Anterior cingulate cortex (tissue), 58 donors: ENCODE data around the gene RGS9.

Experiments
- DNase-seq, 58 donors: peaks; one replicate each; lab custom pipeline; 2025; lab: John Stamatoyannopoulos, UW

Gene RGS9

DNA sequence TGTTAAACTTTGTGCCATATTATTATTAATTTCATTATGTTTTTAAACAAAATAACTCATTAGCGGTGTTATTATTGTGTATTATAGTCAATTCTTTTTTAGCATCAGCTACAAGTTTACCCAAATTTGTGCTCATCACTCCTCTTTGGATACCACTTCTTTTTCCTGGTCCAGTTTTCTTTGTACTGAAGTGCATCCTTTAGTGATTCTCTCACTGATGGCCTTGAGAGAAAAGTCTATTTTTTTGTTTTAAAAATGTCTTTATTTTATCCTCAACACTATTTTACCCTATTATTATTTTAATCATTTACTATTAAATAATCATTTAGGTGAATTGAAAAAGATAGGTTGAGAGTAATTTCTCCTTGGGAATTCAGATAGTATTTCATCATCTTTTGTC is 99.2 kb downstream of the RGS9 start:
- DNase-seq = no peak

DNA sequence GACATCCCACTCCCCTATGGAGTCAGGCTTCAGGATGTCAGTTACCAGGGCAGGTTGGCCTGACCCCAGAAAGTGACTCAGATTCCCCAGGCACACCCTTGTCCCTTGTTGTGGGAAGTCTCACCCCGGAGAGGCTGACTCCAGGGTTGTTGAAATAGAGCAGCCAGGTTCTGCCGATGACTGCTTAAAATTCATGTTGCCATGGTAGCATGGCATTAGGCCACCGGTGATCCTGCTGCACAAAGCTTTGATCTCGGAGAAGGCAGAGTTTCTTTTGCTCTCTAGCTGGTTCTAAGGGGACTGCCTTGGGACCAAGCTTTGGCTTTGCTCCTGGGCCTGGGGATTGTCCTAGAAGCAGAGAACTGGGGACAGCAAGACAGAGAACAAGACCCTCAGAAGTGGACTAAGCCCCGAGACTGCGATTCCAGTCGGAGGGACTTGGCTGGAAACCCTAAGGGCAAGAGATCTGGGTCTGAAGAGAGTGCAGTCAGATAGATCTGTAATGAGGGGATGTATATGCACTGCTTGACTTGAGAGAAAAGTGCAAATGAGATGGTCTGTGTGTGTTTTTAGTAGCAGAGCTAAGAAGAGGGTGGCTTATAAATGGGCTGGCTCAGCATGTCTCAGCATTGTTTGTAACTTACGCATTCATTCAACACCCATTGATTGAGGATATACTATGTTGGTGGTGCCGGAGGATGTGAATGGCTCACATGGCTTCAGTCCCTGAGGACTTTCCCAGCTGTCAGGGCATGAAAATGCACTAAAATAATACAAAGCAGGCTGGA is 106.9 kb downstream of the RGS9 start:
- peak in 44 of 58 donors; percentile 4 to 80 (median 24) for DNase-seq

DNA sequence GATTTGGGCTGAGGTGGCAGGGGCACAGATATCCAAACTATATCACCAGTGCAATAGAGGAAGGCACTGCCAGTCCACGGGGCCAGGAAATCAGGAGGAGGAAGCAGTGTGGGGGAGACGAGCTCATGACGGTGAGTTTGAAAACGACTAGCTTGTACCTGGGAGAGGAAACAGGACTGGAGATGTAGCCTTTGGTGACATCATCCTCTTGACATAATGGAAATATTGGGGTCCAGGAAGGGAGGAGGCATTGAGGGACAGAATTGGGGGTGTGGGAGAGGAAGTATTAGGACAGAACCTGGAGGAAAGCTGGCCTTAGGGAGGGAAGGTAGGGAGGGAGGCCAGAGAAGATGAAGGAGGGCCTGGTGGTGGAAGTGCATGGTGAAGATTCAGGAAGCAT is 109.1 kb downstream of the RGS9 start:
- no peak for DNase-seq

DNA sequence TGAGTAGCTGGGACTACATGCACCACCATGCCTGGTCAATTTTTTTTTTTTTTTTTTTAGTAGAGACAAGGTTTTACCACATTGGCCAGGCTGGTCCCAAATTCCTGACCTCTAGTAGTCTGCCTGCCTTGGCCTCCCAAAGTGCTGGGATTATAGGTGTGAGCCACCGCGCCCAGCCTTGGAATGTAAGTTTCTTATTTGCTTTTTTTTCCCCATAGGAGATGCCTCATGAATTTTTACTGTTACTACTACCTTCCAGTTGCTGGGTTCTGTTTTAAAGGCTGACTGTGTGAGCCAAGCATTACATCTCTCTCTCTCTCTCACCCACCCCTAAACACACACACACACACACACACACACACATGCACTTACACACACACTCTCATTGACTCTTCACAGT is 112.6 kb downstream of the RGS9 start:
- DNase-seq = no peak

DNA sequence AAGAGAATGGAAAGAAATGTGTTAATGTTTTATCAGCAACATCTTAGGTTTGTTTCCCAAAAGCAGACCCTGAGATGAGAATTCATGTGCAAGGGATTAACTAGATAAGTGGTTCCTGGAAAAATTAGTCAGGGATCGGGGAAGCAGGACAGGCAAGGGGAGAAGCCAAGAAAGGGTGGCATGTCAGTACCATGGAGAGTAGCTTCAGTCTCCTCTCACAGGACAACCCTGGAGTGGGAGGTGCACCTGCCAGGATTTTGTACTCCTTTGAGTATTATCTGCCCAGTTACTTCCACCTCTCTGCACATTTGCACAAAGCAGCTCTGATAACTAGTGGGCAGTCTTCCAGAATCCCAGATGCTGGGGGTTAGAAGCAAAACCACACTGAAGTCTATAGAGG is 117.0 kb downstream of the RGS9 start:
- DNase-seq = no peak

DNA sequence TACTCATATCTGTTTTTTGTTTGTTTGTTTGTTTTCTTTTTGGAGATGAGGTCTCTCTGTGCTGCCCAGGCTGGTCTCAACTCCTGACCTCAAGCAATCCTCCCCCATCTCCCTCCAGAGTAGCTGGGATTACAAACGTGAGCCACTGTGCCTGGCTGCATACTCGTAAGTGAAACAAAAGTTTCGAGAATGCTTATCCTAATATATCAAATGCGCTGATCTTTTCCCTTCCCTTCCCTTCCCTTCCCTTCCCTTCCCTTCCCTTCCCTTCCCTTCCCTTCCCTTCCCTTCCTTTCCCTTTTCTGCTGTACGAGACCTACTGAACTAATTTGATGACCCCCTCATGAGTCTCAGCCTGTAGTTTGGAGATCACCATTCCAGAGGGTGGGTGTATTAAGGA is 122.1 kb downstream of the RGS9 start:
- no peak for DNase-seq

DNA sequence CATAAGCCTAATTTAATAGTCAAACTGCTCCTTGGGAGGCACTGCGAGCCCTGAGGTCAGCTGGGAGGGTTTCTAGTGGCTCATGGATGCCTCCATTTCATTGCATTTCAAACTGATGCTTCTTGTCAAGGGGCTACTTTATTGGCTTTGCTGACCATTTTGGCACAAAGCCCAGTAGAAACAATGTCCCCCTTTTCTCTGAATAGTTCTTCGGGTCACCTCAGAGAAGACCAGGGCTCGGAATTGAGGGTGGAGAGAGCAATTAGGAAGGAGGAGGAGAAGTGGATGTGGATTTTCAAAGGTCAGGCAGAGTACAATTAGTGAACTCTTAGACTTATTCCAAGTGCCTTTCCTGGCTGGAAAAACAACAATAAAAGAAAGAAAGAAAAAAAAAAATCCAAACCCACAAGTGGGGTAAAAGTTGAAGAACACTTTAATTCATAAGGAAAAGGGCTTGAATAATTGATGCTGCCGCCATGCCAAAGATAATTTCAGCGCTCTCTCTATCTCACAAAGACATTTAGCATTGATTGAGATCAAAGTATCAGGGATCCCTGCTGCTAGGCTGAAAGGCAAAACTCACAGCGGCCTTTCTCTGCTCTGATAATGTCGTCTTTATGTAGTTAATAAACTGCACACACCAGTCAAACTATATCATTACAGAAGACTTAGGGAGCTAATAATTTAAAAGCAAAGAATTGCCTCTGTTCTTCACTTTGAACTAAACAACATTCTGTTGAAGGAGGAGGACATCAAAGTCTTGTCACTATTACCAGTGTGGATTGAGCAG is 122.7 kb downstream of the RGS9 start:
- DNase-seq = no peak

DNA sequence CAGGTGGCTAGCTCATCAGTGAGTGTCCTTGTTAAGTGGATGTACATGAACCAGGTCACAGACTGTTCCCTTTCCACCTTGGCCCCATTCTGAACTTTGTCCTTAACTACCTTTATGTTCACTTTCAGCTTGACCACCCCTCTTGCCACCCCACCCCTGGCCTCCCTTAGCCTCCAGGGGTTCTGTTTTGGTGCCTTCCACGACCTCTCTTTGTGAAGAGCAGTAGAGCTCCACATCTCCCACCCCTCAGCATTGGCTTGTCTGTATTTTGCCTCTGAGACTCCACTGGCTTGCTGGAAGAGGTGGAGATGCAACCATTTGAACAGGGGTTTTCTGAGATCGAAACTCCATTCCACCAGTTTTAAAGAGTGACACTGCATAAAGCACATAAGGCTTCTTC is 123.5 kb downstream of the RGS9 start:
- DNase-seq = no peak

DNA sequence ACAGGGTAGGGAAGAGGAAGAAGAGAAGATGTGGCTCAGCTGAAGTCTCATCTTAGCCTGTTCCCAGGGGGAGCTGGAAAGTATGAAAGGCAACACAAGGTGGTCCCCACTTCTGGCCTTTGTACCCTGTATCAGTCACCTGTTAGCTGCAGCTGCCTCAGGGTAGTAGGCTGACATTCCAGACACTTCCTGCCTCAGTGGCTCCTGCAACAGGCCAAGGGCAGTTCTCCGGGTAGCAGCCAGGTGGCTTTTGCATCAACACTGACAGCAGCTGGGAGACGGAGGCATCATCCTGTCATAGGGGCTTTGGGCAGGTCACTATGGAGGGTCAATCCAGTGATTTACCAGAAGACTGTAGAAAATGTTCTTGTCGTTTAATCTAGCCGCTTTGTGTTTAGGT is 124.0 kb downstream of the RGS9 start:
- no peak for DNase-seq

DNA sequence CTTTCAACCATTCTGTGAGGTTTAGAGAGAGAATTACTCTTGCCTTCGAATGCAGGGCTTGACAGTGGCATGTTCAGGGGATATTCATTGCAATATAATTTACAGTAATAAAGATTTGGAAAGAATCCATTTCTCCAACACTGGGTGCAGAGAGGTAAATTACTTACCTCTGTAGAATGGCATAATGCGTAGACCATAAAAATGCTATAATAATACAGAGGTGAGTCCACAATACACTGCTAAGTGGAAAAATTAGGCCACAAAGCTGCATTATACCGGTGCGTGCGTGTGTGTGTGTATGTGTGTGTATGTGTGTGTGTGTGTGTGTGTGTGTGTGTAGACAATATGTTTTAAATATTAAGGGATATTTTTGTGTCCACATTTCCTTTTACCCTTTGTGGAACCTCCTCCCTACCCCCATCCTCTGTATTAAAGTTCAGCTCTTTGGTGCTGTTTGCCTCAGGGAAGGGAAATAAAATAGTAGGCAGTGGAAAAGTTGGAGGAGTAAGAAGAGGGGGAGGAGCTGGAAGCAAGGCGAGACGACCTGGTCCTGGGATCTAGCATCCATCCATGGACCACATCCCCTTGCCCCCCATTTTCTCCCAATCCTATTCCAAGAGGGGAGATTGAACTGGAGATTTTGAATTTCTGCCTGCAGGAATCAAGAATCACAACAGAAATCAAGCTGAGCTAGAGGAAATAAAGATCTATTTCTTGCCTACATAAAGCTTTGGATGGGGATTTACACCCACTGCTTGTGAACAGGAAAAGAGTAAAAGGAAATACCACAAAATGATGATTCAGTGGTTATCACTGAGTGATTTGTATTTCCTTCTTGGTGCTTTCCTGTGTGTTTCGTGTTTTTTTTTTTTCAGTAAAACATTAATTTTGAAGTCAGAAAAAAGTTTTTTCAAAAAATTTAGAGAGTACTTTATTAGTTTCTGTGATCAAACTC is 124.8 kb downstream of the RGS9 start:
- no peak for DNase-seq

DNA sequence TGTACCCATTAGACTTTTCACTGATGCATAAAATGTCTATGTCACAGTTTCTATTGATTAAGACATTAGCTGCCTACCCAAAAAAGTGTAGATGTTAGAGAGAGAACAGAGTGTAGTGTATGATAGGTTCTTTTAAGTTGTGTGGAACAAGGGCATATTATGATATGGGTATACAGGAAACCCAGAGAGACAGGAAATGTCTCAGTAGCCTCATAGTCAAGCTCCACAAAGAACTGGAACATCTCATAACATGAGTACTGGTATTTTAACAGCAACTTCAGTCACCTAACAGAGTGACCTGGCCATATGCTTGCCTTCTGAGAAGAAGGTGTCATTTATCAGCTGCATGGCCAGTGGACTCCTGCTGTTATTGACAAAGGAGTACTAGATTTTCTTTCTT is 128.1 kb downstream of the RGS9 start:
- DNase-seq = no peak

DNA sequence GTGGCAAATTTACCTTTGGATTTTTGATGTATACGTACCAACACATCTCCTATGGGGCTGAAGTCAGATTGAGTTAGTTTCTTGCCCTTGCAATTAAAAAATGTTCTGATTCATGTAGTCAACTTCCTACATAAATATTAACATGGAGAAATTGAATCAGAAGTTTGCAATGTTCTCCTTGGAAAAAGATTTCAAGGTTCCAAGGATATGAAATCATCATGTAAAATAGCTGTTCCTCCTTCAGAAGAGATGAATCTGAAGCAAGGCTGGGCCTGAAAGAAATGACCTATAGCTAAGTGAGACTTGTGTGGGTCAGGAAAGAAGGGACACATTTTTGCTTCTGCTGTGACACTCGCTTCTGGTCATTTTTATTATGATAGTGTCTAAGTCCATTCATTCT is 131.7 kb downstream of the RGS9 start:
- no peak for DNase-seq

DNA sequence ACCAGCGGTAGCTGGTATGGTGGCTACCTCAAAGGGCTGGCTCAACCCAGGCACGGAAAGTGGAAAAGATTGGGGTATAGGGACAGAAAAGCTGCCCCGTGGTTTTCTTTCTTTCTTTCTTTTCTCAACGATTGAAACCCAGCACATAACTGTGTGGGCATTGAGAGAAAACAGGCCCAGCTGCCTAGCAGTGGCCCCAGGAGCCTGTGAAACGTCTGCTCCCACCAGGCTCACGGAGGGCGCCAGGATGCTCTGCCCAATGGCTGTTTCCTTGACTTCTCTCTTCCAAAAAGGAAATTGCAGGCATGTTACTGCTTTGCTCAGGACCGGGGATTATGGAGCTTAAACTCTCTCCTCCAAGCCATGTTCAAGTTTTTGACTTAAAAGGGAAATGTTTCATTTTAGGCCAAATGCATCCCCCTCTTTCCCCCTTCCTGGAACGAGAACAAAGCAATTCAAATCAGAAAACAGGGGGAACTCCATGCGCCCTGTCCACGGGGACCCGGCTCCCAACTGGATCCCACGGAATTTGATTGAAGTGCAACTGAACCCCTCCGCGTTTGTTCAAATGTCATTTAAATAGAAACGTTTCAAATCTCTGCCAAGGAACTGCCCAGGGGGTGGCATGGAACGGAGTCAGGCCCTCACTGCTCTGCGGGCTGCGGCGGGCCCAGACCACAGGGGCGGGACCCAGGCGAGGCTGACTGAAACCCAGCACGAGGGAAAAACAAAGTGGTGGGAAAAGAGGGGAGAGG is 133.5 kb downstream of the RGS9 start:
- DNase-seq = peak in 2 of 58 donors; percentile 3 to 21

DNA sequence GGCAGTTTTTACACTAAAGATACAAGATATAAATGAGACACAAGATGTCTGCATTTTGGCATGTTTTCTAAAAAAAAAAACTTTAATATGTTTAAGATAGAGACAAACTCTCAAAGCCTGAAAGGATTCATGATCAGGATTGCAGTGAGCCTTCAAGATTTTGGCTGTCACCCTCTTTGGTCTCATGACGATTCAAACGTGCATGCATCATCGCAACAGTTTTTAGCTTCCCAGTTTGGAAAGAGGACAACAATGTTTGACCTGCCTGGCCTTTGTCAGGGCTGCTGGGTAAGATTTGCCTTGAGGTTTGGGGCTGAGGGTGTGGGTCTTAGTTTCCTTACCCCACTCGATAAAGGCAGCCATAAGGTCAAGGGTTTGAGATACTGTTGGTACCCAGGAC is 134.1 kb downstream of the RGS9 start:
- DNase-seq = no peak
